LoVo (cell line): ENCODE measurements around the gene TMC1.

Experiments
- DNase-seq: peaks from one replicate; pipeline ENCODE4 v3.0.0-alpha.2; 2016; ENCODE audit warnings: low spot score

TMC1 gene

GRCh38 chr9:72873456-72873855 lies 352.0 kb downstream of the TMC1 start:
- DNase-seq, result no peak

GRCh38 chr9:72874344-72874743 lies 352.9 kb downstream of the TMC1 start:
- no peak for DNase-seq

- DNase-seq, result no peak
Measured at GRCh38 chr9:72875221-72875620, 353.8 kb downstream of the TMC1 start.

GRCh38 chr9:72880821-72881220 lies 359.4 kb downstream of the TMC1 start:
- no peak for DNase-seq

- peak; percentile 31 for DNase-seq
Measured at GRCh38 chr9:72882117-72882775, 360.8 kb downstream of the TMC1 start.

- peak; percentile 73 for DNase-seq
Measured at GRCh38 chr9:72883875-72884274, 362.5 kb downstream of the TMC1 start.

GRCh38 chr9:72884508-72884907 lies 363.1 kb downstream of the TMC1 start:
- DNase-seq, result peak; percentile 56
